NB4 (cell line): ENCODE data around the gene DERA.

Experiments
- MAX ChIP-seq: IDR thresholded peaks from 2 replicates; pipeline ENCODE4 v1.6.1; 2011; ENCODE audit warnings: low read depth, low read length
- MYC ChIP-seq: IDR thresholded peaks from 2 replicates; pipeline ENCODE4 v1.6.1; 2011; ENCODE audit warnings: low read depth, low read length
- POLR2A ChIP-seq: IDR thresholded peaks from 2 replicates; pipeline ENCODE4 v1.6.1; 2011; ENCODE audit warnings: mild to moderate bottlenecking; ENCODE audit not compliant: insufficient read length; ENCODE audit errors: extremely low read depth
- TF ChIP-seq, protein P1 (sequence below): IDR thresholded peaks from one replicate; pipeline ENCODE4 v1.5.1; 2012; ENCODE audit warnings: low read depth, low read length

DNA sequence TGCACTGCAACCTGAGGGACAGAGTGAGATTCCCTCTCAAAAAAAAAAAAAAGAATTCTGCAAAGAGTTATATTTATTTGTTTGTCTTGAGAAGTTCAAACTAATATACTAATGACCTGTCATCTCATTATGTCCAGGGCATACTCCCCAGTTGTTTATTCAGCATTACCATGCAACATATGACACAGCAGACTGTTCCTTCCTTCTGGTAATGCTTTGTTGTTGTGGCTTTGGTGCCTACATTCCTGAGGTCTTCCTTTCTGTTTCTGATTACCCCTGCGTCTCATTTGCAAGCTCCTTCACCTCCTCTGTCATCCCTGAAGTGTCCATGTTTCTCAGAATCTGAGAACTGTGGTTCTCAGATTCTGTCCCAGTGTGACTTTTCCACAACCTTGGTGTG is 55.3 kb downstream of the DERA start:
- TF ChIP-seq, protein P1, sequence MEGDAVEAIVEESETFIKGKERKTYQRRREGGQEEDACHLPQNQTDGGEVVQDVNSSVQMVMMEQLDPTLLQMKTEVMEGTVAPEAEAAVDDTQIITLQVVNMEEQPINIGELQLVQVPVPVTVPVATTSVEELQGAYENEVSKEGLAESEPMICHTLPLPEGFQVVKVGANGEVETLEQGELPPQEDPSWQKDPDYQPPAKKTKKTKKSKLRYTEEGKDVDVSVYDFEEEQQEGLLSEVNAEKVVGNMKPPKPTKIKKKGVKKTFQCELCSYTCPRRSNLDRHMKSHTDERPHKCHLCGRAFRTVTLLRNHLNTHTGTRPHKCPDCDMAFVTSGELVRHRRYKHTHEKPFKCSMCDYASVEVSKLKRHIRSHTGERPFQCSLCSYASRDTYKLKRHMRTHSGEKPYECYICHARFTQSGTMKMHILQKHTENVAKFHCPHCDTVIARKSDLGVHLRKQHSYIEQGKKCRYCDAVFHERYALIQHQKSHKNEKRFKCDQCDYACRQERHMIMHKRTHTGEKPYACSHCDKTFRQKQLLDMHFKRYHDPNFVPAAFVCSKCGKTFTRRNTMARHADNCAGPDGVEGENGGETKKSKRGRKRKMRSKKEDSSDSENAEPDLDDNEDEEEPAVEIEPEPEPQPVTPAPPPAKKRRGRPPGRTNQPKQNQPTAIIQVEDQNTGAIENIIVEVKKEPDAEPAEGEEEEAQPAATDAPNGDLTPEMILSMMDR, result no peak
- no peak for TF ChIP-seq POLR2A
- TF ChIP-seq MAX, result no peak
- no peak for TF ChIP-seq MYC
